ENCODE results near the gene MB. TPM values are rescaled to one million over a fixed set of nuclear protein-coding genes. Genes with fewer than 3 reads are reported as not detected.

MB gene
- total RNA-seq, 1 donor from 2014 or later, result 16,708 TPM

GRCh38 chr22:35615156-35615555 lies 2.0 kb downstream of the MB start:
- Histone ChIP-seq H3K4me1 (peaks cover 53% of the 10 kb centered on the region), H3K9me3 (replicated peaks) (no peaks in the 10 kb centered on the region), H3K36me3 (peaks cover 23% of the 10 kb centered on the region), H3K4me3 (peak overlapping the region; percentile 68), H3K27ac (replicated peaks) (peak overlapping the region; percentile 92), H3K27me3 (ENCODE audit: low read depth) (no peaks in the 10 kb centered on the region)
- no peak for TF ChIP-seq CTCF (IDR thresholded peaks at IDR 0.05; ENCODE audit: borderline replicate concordance)
- DNase-seq, result no peak
- intact Hi-C loops (cut with micrococcal nuclease), result no loop called here

GRCh38 chr22:35614404-35614803 lies 2.7 kb downstream of the MB start:
- no peak for TF ChIP-seq CTCF (IDR thresholded peaks at IDR 0.05; ENCODE audit: borderline replicate concordance)
- Histone ChIP-seq H3K27ac (replicated peaks) (peak overlapping the region; percentile 92), H3K36me3 (peaks cover 24% of the 10 kb centered on the region), H3K4me1 (peaks cover 53% of the 10 kb centered on the region), H3K27me3 (ENCODE audit: low read depth) (no peaks in the 10 kb centered on the region), H3K4me3 (peak overlapping the region; percentile 68), H3K9me3 (replicated peaks) (no peaks in the 10 kb centered on the region)
- intact Hi-C loops (cut with micrococcal nuclease), result no loop called here
- no peak for DNase-seq

- Histone ChIP-seq H3K27me3 (ENCODE audit: low read depth) (no peaks in the 10 kb centered on the region), H3K36me3 (peaks cover 24% of the 10 kb centered on the region), H3K4me1 (peaks cover 53% of the 10 kb centered on the region), H3K4me3 (peak overlapping the region; percentile 68), H3K9me3 (replicated peaks) (no peaks in the 10 kb centered on the region), H3K27ac (replicated peaks) (peak overlapping the region; percentile 92)
- intact Hi-C loops (cut with micrococcal nuclease), result no loop called here
- DNase-seq, result peak; percentile 63
- TF ChIP-seq CTCF (IDR thresholded peaks at IDR 0.05; ENCODE audit: borderline replicate concordance), result no peak
Measured at GRCh38 chr22:35612903-35613302, 4.2 kb downstream of the MB start.

GRCh38 chr22:35611891-35612576 lies 5.1 kb downstream of the MB start:
- Histone ChIP-seq H3K27me3 (ENCODE audit: low read depth) (no peaks in the 10 kb centered on the region), H3K36me3 (peaks cover 24% of the 10 kb centered on the region), H3K4me1 (peaks cover 56% of the 10 kb centered on the region), H3K27ac (replicated peaks) (peak overlapping the region; percentile 92), H3K9me3 (replicated peaks) (no peaks in the 10 kb centered on the region), H3K4me3 (peak overlapping the region; percentile 68)
- intact Hi-C loops (cut with micrococcal nuclease), result no loop called here
- no peak for DNase-seq
- no peak for TF ChIP-seq CTCF (IDR thresholded peaks at IDR 0.05; ENCODE audit: borderline replicate concordance)

- Histone ChIP-seq H3K4me1 (peaks cover 63% of the 10 kb centered on the region), H3K27ac (replicated peaks) (peak overlapping the region; percentile 92), H3K9me3 (replicated peaks) (no peaks in the 10 kb centered on the region), H3K4me3 (peak overlapping the region; percentile 68), H3K36me3 (peaks cover 24% of the 10 kb centered on the region), H3K27me3 (ENCODE audit: low read depth) (no peaks in the 10 kb centered on the region)
- intact Hi-C loops (cut with micrococcal nuclease), result no loop called here
- no peak for TF ChIP-seq CTCF (IDR thresholded peaks at IDR 0.05; ENCODE audit: borderline replicate concordance)
- DNase-seq, result no peak
Measured at GRCh38 chr22:35611200-35611890, 5.8 kb downstream of the MB start.

All from left ventricle myocardium inferior (tissue), 1 donor.